GM19452 (cell line): Measurements from ENCODE around the gene SAT1.
"Not testable (repeated sequence)": the region's sequence is repeated elsewhere in the genome, so short reads cannot be mapped to it uniquely, and the experiment has no call there.

Source experiments
- ATAC-seq: cut with Tn5 transposase; IDR thresholded peaks from one replicate; pipeline ENCODE4 v1.9.1; 2021; ENCODE audit not compliant: unreplicated experiment

The SAT1 gene

GRCh38 chrX:23782863-23783588 lies at the start of gene SAT1:
Gene SAT1 (plus strand): TSS chrX:23783173. CDS start chrX:23783352, 179 bp downstream.
- peak; percentile 79 for ATAC-seq

- no peak for ATAC-seq
Observed at GRCh38 chrX:23736030-23736429, 46.9 kb upstream of the SAT1 start.

DNA sequence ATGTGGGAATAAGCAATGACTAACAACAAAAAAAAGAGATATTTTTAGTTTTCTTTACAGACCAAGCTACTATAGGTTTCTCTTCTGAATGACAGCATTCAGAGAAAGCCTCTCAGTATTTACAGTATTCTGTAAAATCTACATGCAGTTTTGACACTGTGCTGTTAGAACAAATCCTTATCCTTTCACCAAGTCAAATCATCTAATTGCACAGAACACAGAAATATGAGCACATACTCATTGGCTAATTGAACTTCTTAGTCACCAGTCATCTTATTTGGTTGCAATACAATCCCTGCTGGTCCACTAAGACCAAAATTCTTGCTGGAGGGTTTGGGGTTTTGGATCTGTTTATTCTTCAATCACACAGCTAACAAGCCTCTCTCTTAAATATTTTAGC lies 45.6 kb upstream of the SAT1 start:
- no peak for ATAC-seq

DNA sequence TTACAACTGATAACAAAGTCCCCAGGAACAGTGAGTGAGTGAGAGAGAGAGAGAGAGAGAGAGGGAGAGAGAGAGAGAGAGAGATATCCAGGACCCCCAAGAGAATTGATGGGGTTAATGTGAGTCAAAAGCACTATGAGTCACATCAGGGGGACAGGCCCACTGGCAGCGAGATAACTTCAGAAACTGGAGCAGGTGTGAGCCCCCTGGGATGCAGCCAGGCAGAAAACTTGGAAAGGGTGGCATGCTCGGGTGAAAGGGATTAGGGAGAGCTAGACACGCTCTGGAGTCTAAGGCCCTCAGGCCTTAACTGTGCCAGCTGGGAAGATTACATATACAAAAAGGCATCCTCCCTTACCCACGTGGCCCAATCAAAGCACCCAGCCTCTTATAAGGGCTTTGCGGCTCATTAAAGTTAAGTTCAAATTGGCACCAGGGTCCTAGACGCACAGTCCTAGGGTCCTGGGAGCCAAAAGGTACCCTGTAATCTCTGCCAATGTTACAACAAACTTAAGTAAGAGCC lies 40.7 kb upstream of the SAT1 start:
- ATAC-seq, result no peak

GRCh38 chrX:23742697-23743622 lies 40.0 kb upstream of the SAT1 start, which contains the start of gene ACOT9:
Gene ACOT9 (minus strand): TSS chrX:23743276. CDS start chrX:23743144, 132 bp downstream.
- ATAC-seq, result peak; percentile 97

GRCh38 chrX:23743623-23743971 lies 39.4 kb upstream of the SAT1 start:
- not testable (repeated sequence) for ATAC-seq

DNA sequence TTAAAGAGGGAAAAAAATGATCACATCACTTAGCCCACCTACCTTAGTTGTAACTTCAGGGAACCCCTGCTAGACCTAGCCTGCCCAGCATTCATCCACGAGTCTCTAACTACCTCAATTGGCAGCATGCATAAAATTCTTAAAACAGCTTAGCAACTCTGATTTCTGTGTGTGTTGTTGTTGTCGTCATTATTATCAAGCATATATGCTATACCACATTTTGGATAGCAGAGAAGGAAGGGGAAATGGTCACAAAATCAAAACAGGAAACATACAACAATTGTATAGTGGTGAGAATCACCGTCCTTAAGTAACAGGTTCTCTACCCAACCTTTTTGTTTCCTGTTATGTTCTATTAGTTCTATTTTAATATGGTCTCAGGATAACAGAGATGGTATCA lies 37.2 kb upstream of the SAT1 start:
- ATAC-seq, result no peak

DNA sequence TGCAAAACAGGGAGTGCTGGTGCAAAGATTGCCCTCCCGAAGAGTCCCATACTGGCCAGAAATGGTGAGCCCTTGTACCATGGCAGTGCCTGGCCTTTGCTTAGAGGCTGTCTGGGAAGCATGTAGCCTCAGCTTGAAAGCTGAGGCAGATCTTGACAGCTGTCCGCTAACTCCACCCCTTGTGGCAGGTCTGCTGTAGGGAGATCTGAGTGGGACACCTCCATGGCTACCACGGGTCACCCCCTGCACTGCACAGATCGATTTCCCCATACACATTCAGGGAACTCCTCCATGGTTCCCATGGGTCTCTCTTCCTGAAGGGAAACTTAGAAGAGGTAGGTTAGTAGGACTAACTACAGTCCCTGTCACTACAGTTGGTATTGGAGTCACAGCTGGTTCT lies 33.8 kb upstream of the SAT1 start:
- ATAC-seq, result no peak

DNA sequence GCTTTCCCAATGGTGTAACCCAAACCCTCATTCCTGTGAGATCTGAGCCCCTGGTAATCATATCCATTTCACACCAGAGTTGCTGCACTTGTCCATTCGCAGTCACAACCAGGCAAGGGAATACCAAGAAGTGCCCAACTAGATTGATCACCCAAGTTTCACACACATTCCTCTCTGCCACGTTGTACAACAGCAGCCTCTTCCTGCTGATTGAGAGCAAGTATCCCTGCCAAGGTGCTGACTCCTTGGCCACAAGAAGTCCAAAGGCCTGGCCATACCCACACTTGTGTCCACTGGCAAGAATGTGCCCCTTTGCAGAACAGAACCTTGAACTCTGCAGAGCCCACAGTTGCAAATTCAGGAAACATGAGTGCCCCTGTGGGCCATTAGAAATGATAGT lies 33.4 kb upstream of the SAT1 start:
- no peak for ATAC-seq

DNA sequence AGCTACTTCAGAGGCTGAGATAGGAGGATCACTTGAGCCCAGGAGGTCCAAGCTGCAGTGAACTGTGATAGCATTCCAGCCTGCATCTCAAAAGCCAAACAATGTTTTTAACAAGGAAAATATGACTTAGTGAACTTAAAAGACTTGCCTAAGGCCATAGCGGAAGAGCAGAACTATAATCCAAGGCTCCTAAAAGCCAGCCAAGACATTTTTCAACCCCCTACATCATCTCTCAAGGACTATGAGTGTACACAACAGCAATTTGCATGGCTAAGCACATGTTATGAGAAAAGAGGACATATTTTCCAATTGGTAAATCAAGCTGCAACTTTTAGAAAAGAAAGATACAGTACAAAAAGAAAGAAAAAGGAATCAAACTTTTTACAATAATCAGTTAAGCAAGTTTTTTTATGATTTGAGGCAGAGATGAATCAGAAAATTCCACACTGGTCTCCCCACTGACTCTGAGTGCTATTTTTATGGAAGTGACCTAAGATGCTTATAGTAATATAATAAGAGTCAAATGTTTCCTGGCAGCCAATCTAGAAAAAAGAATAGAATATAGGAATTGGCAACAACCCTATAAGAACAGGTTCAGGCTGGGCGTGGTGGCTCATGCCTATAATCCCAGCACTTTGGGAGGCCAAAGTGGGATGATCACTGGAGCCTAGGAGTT lies 30.1 kb upstream of the SAT1 start:
- no peak for ATAC-seq

GRCh38 chrX:23754664-23755063 lies 28.3 kb upstream of the SAT1 start:
- no peak for ATAC-seq

- peak; percentile 78 for ATAC-seq
Observed at GRCh38 chrX:23756165-23756564, 26.8 kb upstream of the SAT1 start.

- ATAC-seq, result no peak
Observed at GRCh38 chrX:23759821-23760220, 23.2 kb upstream of the SAT1 start.

DNA sequence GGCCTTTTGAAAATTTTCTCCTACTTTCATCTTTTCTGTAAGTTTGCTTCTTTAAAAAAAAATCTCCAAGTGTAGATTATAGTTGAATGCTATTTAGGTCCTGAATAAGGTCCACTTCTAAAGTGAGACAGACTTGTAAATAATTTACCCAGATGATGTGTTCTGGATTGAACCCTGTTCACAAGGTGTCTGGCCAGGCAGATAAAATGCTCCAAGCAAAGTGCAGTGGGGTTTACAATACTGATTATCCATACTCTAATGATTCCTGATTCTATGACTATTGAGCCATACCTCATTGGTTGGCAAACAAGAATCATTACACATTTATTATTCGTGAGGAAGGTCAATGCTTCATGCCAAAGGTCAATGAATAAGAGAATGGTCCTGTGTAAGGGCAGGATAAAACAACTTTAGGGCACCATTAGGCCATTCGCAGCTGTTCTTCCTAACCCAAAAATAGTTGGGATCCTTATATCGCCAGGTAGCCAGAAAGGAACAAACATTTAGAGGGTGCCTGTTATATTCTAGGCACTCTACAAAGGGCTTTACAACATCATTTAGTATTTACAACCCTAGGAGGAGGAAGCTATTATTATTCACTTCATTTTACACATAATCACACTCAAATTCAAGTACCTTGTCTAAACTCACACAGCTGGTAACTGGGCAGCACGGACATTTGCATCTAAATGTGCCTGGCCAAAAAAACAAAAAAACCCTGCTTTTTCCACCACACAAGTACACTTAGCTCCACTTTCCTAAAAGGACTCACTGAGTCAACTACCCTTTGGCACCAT lies 18.6 kb upstream of the SAT1 start:
- ATAC-seq, result no peak

DNA sequence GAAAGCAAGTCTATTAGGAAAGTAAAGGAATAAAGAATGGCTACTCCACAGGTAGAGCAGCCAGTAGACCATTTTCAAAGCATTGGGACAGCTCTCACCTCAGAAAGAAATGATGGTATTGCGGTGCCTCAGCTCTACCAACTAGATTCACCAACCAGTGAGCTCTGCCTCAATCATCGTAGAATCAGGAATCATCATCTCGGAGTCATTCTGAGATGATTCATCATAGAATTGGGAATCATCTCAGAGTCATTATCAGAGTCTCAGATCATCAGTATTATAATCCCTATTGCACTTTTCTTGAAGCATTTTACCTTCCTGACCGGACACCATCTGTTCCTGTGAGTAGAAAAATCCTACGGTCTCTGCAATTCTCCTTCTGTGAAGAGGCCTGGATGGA lies 17.5 kb upstream of the SAT1 start:
- ATAC-seq, result no peak

GRCh38 chrX:23765868-23766267 lies 17.1 kb upstream of the SAT1 start:
- no peak for ATAC-seq

DNA sequence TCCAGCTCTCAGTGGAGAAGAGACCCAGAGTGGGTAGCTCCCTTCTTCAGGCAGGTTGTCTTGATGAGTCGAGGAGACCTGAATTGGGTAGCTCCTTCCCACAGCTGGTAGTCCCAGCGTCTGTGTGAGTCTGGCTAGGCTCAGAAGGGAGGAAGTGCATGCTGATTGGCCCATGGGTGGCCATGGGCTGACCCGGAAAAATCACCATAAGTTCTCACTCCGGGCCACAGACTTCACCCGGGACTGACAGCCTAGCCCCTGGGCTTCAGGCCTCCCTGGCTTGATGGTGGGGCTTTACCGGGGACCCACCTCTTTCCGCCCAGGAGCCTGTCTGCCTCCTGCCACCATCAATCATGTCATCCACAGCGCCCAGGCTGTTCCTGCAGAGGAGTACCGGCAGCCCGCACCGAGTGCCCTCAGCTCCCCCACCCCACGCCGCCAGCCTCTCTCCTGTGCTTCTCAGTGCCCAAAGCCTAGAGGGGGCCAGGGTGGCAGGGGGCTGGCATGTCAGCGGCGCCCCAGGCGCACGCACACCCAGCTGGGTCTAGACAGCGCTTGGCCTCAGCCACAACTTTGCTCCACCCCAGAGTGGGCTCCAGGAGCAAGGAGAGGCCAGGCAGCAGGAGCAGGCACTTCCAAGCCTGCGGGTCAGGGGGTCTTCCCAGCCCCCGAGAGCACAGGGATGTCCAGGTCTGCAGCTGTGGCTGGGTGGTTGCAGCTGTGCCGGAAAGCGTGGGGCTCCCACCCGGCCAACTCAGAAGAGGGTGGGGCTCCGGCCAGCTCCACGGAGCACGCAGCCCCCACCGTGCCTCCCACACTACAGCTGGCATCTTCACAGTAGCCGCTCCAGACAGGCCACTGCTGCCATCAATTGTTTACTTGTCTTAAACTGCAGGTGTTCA lies 16.1 kb upstream of the SAT1 start:
- ATAC-seq, result peak; percentile 67

- no peak for ATAC-seq
Observed at GRCh38 chrX:23770142-23770541, 12.8 kb upstream of the SAT1 start.

- ATAC-seq, result not testable (repeated sequence)
Observed at GRCh38 chrX:23771086-23771485, 11.9 kb upstream of the SAT1 start.
